ENCODE results near the gene TMEM131.

Gene TMEM131

DNA sequence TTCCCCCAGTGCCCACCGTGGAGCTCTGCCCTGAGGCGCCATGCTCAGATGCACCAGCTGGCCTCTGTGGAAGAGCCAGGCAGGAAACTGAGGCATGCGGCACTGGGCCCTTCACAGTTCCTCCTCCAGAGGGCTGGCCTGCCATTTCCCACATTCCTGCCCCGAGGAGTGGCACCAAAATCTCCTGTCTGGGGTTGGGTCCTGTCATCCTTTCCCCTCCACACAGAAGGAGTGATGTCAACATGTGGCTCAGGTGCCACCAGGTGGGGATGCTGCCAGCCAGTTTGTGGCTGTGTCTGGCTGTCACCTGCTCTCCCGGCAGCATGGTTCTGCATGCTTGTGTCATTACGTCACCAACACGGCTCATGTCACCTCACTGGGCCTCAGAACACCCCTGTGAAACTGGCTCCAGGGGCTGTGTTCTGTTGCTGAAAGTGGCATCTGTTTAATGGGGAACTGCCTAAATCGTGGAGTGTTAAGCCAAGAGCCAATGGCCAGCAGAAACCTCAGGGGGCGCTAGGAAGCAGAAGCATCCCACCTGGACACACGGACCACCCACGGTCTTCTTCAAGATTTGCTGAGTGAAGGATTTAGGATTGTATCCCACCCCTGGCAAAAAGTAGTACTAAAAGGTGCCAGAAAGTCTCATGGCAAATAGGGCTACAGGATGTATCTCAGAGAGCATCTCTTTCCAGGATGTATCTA is 231.0 kb downstream of the TMEM131 start:
- Histone ChIP-seq H3K4me3 (no peak overlapping the region), H3K27ac (no peak overlapping the region), H3K36me3 (peaks cover 51 to 83% (median 65%) of the 10 kb centered on the region in 3 donors), H3K4me1 (no peaks in the 10 kb centered on the region), H3K9me3 (no peaks in the 10 kb centered on the region), H3K27me3 (no peaks in the 10 kb centered on the region)
- DNase-seq, result no peak
- intact Hi-C loops (cut with DNase I; ENCODE audit: low total_unique reads), result no loop called here
- TF ChIP-seq, protein P1, sequence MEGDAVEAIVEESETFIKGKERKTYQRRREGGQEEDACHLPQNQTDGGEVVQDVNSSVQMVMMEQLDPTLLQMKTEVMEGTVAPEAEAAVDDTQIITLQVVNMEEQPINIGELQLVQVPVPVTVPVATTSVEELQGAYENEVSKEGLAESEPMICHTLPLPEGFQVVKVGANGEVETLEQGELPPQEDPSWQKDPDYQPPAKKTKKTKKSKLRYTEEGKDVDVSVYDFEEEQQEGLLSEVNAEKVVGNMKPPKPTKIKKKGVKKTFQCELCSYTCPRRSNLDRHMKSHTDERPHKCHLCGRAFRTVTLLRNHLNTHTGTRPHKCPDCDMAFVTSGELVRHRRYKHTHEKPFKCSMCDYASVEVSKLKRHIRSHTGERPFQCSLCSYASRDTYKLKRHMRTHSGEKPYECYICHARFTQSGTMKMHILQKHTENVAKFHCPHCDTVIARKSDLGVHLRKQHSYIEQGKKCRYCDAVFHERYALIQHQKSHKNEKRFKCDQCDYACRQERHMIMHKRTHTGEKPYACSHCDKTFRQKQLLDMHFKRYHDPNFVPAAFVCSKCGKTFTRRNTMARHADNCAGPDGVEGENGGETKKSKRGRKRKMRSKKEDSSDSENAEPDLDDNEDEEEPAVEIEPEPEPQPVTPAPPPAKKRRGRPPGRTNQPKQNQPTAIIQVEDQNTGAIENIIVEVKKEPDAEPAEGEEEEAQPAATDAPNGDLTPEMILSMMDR (IDR thresholded peaks at IDR 0.05), result no peak

DNA sequence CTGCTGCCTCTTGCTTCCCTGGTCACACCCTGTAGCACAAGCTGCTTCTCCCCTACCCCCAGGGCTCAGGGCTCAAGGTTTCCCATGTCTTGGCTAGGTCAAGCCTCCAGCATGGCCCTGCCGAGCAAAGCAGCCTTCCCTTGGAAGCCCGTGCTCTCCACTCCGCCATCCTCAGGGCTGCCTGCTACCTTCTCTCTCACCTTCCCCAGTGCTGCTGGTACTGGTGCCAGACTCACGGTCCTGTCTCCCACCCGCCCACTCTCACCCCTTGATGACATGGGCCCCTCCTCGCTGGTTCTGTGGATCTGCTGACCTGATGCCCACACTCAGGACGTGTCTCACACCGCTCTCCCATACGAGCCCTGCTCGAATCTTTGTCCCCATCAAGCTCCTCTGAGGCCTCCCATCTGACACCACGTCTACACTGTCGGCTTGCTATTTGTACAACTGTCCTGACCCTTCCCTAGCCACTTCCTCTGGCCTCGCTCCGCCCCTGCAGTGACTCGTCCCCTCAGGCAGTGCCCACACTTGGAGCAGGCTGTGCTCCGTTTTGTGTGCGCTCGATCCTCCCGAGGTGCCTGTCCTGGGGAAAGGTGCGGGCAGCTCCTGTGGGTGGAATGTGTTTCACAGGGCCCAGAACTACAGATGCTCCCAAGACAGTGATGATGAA is 232.4 kb downstream of the TMEM131 start:
- TF ChIP-seq, protein P1 (IDR thresholded peaks at IDR 0.05), result no peak
- Histone ChIP-seq H3K9me3 (no peaks in the 10 kb centered on the region), H3K27me3 (no peaks in the 10 kb centered on the region), H3K4me3 (no peak overlapping the region), H3K27ac (no peak overlapping the region), H3K4me1 (peaks cover 0 to 4% (median 0%) of the 10 kb centered on the region in 4 donors), H3K36me3 (peaks cover 65 to 92% (median 79%) of the 10 kb centered on the region in 3 donors)
- no peak for DNase-seq
- intact Hi-C loops (cut with DNase I; ENCODE audit: low total_unique reads), result no loop called here

DNA sequence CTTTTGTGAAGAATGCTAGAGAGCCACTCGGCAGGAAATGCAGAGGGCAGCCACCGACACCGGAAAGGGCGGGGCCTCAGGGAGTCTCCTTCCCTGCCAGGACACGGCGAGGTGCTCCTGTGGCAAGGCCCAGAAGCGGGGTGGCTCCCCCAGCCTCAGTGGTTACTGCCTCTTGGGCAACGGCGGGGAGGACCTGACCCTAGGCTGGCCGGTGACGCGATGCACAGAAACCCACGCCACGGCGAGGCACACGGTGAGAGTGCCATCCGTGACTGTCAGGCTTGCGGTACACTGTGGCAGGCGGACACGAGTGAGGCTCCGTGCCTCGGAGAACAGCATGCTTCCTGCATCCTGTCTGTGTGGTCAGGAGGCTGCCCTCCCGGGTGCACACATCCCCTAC is 234.6 kb downstream of the TMEM131 start:
- Histone ChIP-seq H3K9me3 (no peaks in the 10 kb centered on the region), H3K4me3 (no peak overlapping the region), H3K27me3 (no peaks in the 10 kb centered on the region), H3K27ac (no peak overlapping the region), H3K36me3 (peaks cover 77 to 100% (median 93%) of the 10 kb centered on the region in 3 donors), H3K4me1 (peaks cover 0 to 5% (median 0%) of the 10 kb centered on the region in 4 donors)
- DNase-seq, result no peak
- intact Hi-C loops (cut with DNase I; ENCODE audit: low total_unique reads), result no loop called here
- TF ChIP-seq, protein P1 (IDR thresholded peaks at IDR 0.05), result no peak

DNA sequence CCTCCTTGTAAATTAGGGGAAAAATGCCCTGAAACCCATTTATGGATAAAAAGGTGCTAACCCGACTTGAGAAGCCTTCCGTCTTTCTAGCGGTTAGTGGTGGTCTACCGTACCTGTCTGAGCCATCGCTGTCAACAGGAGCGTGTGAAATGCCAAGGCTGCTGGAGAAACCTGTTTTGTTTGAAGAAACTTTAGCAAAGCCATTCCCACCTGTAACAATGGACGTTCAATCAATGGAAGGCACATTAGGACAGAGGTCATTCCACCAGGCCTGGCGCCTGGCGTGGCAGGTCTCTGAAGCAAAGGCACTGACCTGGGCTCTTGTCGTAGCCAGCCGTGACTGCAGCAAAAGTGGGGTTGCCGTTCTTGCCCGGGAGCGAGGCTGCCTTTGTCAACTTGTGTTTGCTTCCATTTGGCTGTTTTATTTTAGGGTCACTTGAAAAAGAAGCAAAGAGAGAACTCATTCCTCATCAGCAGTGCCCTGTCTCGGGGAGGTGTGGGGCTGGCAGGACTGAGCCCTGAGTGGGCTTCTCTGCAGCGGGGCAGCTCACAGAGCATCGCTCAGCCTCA is 235.2 kb downstream of the TMEM131 start:
- no peak overlapping the region for H3K4me3 ChIP-seq
- DNase-seq, result no peak
- no peak overlapping the region for H3K27ac ChIP-seq
- intact Hi-C loops (cut with DNase I; ENCODE audit: low total_unique reads), result no loop called here
- H3K4me1 ChIP-seq, result peaks cover 0 to 5% (median 0%) of the 10 kb centered on the region in 4 donors
- no peaks in the 10 kb centered on the region for H3K27me3 ChIP-seq
- TF ChIP-seq, protein P1 (IDR thresholded peaks at IDR 0.05), result no peak
- peaks cover 77 to 100% (median 93%) of the 10 kb centered on the region in 3 donors for H3K36me3 ChIP-seq
- H3K9me3 ChIP-seq, result no peaks in the 10 kb centered on the region

DNA sequence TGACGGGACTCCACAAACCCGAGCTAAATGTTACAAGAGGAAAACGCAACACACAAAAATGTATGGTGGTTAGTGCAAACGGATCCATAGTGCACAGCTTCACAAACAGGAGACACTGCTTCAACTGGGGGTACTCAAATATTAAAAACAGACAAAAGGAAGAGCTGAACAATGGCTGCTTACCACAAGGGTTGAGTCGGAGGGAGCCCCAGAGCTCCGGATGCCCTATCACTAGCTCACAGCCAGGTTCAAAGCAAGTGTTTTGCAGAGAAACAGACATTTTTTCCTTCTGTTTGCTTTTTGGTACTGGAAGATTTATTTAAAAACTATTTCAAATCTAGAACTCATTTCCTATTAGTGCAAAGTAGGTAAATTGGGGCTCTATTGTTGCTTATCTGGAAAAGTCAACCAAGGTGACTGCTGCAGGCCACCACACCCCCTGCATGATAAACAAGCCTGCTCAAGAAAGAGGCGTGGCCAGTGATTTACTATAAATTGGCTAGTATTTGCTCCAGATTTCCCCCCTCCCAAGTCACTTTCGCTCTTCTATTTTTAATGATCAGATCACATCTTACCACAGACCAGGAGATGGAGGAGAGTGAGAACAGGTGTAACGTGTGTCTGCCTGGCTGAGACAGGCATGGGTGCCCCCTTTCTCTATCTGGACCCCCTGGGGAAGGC is 235.9 kb downstream of the TMEM131 start:
- Histone ChIP-seq H3K27ac (no peak overlapping the region), H3K27me3 (no peaks in the 10 kb centered on the region), H3K36me3 (peaks cover 70 to 97% (median 93%) of the 10 kb centered on the region in 3 donors), H3K4me3 (no peak overlapping the region), H3K4me1 (peaks cover 0 to 5% (median 0%) of the 10 kb centered on the region in 4 donors), H3K9me3 (no peaks in the 10 kb centered on the region)
- TF ChIP-seq, protein P1 (IDR thresholded peaks at IDR 0.05), result no peak
- no peak for DNase-seq
- intact Hi-C loops (cut with DNase I; ENCODE audit: low total_unique reads), result no loop called here

All from tibial artery (tissue), 4 donors.